ENCODE data around the gene NTN1. TPM values are rescaled to one million over a fixed set of nuclear protein-coding genes. Genes with fewer than 3 reads are reported as not detected.

Gene NTN1
- total and polyA plus RNA-seq, 12 donors: 0.12 to 0.84 (median 0.28) TPM

- DNase-seq: no peak
- intact Hi-C loops (cut with DNase I): no loop called here
- no peak for TF ChIP-seq POLR2A (IDR thresholded peaks at IDR 0.05)
- WGBS, 4 donors: 85 to 94% (median 89%) methylated on average over 15 of the region's 15 CpGs
- H3K4me3 ChIP-seq: no peak overlapping the region
- H3K27me3 ChIP-seq: no peaks in the 10 kb centered on the region
- no peaks in the 10 kb centered on the region for H3K4me1 ChIP-seq (replicated peaks in 1 of 2)
- no peak overlapping the region for H3K27ac ChIP-seq
- no peaks in the 10 kb centered on the region for H3K36me3 ChIP-seq (replicated peaks in 1 of 2)
- no peaks in the 10 kb centered on the region for H3K9me3 ChIP-seq (replicated peaks in 1 of 3)
Observed at GRCh38 chr17:9258115-9259015, 237.1 kb downstream of the NTN1 start.

GRCh38 chr17:9259419-9259818, 238.1 kb downstream of the NTN1 start:
- Histone ChIP-seq H3K27me3 (no peaks in the 10 kb centered on the region), H3K4me1 (replicated peaks in 1 of 2) (no peaks in the 10 kb centered on the region), H3K27ac (no peak overlapping the region), H3K4me3 (no peak overlapping the region), H3K9me3 (replicated peaks in 1 of 3) (no peaks in the 10 kb centered on the region), H3K36me3 (replicated peaks in 1 of 2) (no peaks in the 10 kb centered on the region)
- intact Hi-C loops (cut with DNase I): no loop called here
- 65 to 81% (median 76%) methylated on average over 10 of the region's 10 CpGs for WGBS, 4 donors
- TF ChIP-seq POLR2A (IDR thresholded peaks at IDR 0.05) (no peak), CTCF (IDR thresholded peaks at IDR 0.05) (no peak)
- peak in 2 of 7 donors; percentile 10 to 34 for DNase-seq

GRCh38 chr17:9261081-9262012, 240.0 kb downstream of the NTN1 start:
- intact Hi-C loops (cut with DNase I): no loop called here
- WGBS, 4 donors: 78 to 86% (median 84%) methylated on average over 24 of the region's 24 CpGs
- no peaks in the 10 kb centered on the region for H3K27me3 ChIP-seq
- H3K36me3 ChIP-seq (replicated peaks in 1 of 2): no peaks in the 10 kb centered on the region
- H3K9me3 ChIP-seq (replicated peaks in 1 of 3): no peaks in the 10 kb centered on the region
- H3K4me3 ChIP-seq: no peak overlapping the region
- DNase-seq: no peak
- peak overlapping the region in 1 of 5 donors; percentile 44 for H3K27ac ChIP-seq
- TF ChIP-seq CTCF (IDR thresholded peaks at IDR 0.05): no peak
- no peak for TF ChIP-seq POLR2A (IDR thresholded peaks at IDR 0.05)
- H3K4me1 ChIP-seq (replicated peaks in 1 of 2): no peaks in the 10 kb centered on the region

GRCh38 chr17:9266031-9266680, 244.8 kb downstream of the NTN1 start:
- H3K27ac ChIP-seq: no peak overlapping the region

More at GRCh38 chr17:9266031-9266680, 244.8 kb downstream of the NTN1 start:
- Histone ChIP-seq H3K4me1 (replicated peaks in 1 of 2) (no peaks in the 10 kb centered on the region), H3K9me3 (replicated peaks in 1 of 3) (no peaks in the 10 kb centered on the region), H3K4me3 (no peak overlapping the region), H3K27me3 (no peaks in the 10 kb centered on the region), H3K36me3 (replicated peaks in 1 of 2) (no peaks in the 10 kb centered on the region)
- DNase-seq: no peak
- TF ChIP-seq POLR2A (IDR thresholded peaks at IDR 0.05) (no peak), CTCF (IDR thresholded peaks at IDR 0.05) (no peak)
- intact Hi-C loops (cut with DNase I): no loop called here
- 92 to 94% (median 94%) methylated on average over 14 of the region's 14 CpGs for WGBS, 4 donors

All from adrenal gland (tissue), 12 donors.